PC-9 (cell line): Measurements from ENCODE around the gene CD72.
"Not testable (repeated sequence)": the region's sequence is repeated elsewhere in the genome, so short reads cannot be mapped to it uniquely, and the experiment has no call there.

Source experiments
- EZH2 ChIP-seq: fragments of 200-600 bp; sonication (generic); IDR thresholded peaks from 2 replicates; pipeline ENCODE4 v1.8.0; 2017; ENCODE audit warnings: antibody characterized with exemption, low read depth
- TF ChIP-seq, protein P1 (sequence below): fragments of 200-600 bp; sonication (generic); conservative IDR thresholded peaks from 2 replicates; pipeline ENCODE4 v1.6.1; 2017; ENCODE audit warnings: mixed run types, antibody characterized with exemption, mild to moderate bottlenecking, moderate library complexity

- TF ChIP-seq, protein P1, sequence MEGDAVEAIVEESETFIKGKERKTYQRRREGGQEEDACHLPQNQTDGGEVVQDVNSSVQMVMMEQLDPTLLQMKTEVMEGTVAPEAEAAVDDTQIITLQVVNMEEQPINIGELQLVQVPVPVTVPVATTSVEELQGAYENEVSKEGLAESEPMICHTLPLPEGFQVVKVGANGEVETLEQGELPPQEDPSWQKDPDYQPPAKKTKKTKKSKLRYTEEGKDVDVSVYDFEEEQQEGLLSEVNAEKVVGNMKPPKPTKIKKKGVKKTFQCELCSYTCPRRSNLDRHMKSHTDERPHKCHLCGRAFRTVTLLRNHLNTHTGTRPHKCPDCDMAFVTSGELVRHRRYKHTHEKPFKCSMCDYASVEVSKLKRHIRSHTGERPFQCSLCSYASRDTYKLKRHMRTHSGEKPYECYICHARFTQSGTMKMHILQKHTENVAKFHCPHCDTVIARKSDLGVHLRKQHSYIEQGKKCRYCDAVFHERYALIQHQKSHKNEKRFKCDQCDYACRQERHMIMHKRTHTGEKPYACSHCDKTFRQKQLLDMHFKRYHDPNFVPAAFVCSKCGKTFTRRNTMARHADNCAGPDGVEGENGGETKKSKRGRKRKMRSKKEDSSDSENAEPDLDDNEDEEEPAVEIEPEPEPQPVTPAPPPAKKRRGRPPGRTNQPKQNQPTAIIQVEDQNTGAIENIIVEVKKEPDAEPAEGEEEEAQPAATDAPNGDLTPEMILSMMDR: not testable (repeated sequence)
- not testable (repeated sequence) for TF ChIP-seq EZH2
These were observed 21.3 kb downstream of the CD72 start for GRCh38 chr9:35596907-35597306.
